ENCODE data around the gene SHISA8. TPM values are rescaled to one million over a fixed set of nuclear protein-coding genes. Genes with fewer than 3 reads are reported as not detected.

The SHISA8 gene
- total RNA-seq, 1 donor from 2014 or later, result not detected

- peaks cover 19% of the 10 kb centered on the region for H3K36me3 Mint-ChIP-seq
- Histone ChIP-seq H3K79me2 (ENCODE audit: low read depth) (peaks cover 90% of the 10 kb centered on the region), H3K27me3 (no peaks in the 10 kb centered on the region), H3K36me3 (no peaks in the 10 kb centered on the region), H3K4me3 (no peak overlapping the region), H3K9ac (no peak overlapping the region), H3K4me2 (no peak overlapping the region), H4K20me1 (ENCODE audit: low read depth) (peaks cover 89% of the 10 kb centered on the region), H2AFZ (replicated peaks) (no peak overlapping the region), H3F3A (ENCODE audit: low read depth) (no peaks in the 10 kb centered on the region), H3K27ac (peak overlapping the region; percentile 3), H3K4me1 (peaks cover 4% of the 10 kb centered on the region), H3K9me3 (ENCODE audit: low read depth) (no peaks in the 10 kb centered on the region)
- H3K27me3 Mint-ChIP-seq (ENCODE audit: insufficient read depth, low read depth), result peaks cover 2% of the 10 kb centered on the region
- no peak overlapping the region for H3K4me3 Mint-ChIP-seq
- H3K9me3 Mint-ChIP-seq, result no peaks in the 10 kb centered on the region
- H3K27ac Mint-ChIP-seq, result no peak overlapping the region
- no peak for DNase-seq (ENCODE audit: low spot score)
- H3K4me1 Mint-ChIP-seq, result peaks cover 12% of the 10 kb centered on the region
- TF ChIP-seq EZH2phosphoT487 (IDR thresholded peaks at IDR 0.05) (no peak), CTCF (IDR thresholded peaks at IDR 0.05) (no peak), EZH2 (IDR thresholded peaks at IDR 0.05) (no peak)
Measured at GRCh38 chr22:41862160-41862529, 52.7 kb downstream of the SHISA8 start.

MicroRNAs within 50 kb of the gene (microRNA counts, 767-probe panel; counts per million panel counts)
- 460 counts per million, percentile 90 among the panel's probes with 10 or more counts for microRNA hsa-miR-33a-5p

Small RNA genes lying within 50 kb of the gene (microRNA-seq; reads per million reads assigned to microRNA genes)
- gene MIR33A, result 49.9 reads per million, percentile 66 among the genes with 10 or more reads in this experiment

Small RNA genes lying within 50 kb of the gene (small RNA-seq; reads per million reads assigned to genes)
- gene MIR33A, result 1.4 reads per million, percentile 84 among the genes with 10 or more reads in this experiment

Other genes with a start within 250 kb of the SHISA8 start
- gene SNU13, start 226.2 kb downstream of the SHISA8 start, total RNA-seq (ENCODE audit: low replicate concordance), result 143 and 171 TPM in 2 replicates
- gene MEI1, start 215.6 kb downstream of the SHISA8 start, total RNA-seq (ENCODE audit: low replicate concordance), result 0.25 TPM in 1 of 2 replicates, not detected in the other
- gene CCDC134, start 114.4 kb downstream of the SHISA8 start, total RNA-seq (ENCODE audit: low replicate concordance), result 8.8 and 19.7 TPM in 2 replicates
- gene SREBF2, start 82.0 kb downstream of the SHISA8 start, total RNA-seq (ENCODE audit: low replicate concordance), result 64.0 and 145 TPM in 2 replicates
- 2.2 and 2.7 TPM in 2 replicates for gene TNFRSF13C, start 11.7 kb upstream of the SHISA8 start, total RNA-seq (ENCODE audit: low replicate concordance)
- gene CENPM, start 32.1 kb upstream of the SHISA8 start, total RNA-seq (ENCODE audit: low replicate concordance), result 20.2 and 45.3 TPM in 2 replicates
- gene SEPTIN3, start 54.4 kb upstream of the SHISA8 start, total RNA-seq (ENCODE audit: low replicate concordance), result 12.8 and 20.5 TPM in 2 replicates
- not detected in 2 replicates for gene WBP2NL, start 83.7 kb upstream of the SHISA8 start, total RNA-seq (ENCODE audit: low replicate concordance)
- 14.9 and 29.1 TPM in 2 replicates for gene NAGA, start 155.7 kb upstream of the SHISA8 start, total RNA-seq (ENCODE audit: low replicate concordance)
- 0.79 and 2.3 TPM in 2 replicates for gene PHETA2, start 159.2 kb upstream of the SHISA8 start, total RNA-seq (ENCODE audit: low replicate concordance)
- 2.9 and 6.3 TPM in 2 replicates for gene SMDT1, start 164.6 kb upstream of the SHISA8 start, total RNA-seq (ENCODE audit: low replicate concordance)
- gene NDUFA6, start 175.7 kb upstream of the SHISA8 start, total RNA-seq (ENCODE audit: low replicate concordance), result 100 and 132 TPM in 2 replicates
- 0.24 and 1.5 TPM in 2 replicates for gene CYP2D6, start 215.7 kb upstream of the SHISA8 start, total RNA-seq (ENCODE audit: low replicate concordance)